ENCODE data around the gene FNIP2. TPM values are rescaled to one million over a fixed set of nuclear protein-coding genes. Genes with fewer than 3 reads are reported as not detected.

The FNIP2 gene
- total RNA-seq, 3 donors from 2014 or later = 61.8 to 94.1 (median 73.4) TPM

DNA sequence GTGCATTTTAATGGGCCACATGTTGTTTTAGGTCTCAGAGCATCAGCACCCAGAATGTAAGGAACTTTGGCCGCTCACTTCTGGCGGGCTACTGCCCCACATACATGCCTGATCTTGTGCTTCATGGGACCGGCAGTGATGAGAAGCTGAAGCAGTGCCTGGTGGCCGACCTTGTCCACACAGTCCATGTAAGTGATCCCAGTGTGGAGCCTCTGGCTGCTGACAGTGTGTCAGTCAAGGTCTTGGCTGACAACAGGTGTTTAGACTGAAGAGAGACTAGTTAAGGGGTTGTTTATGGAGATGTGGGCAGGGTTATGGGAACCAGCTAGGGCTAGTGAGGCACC lies 101.4 kb downstream of the FNIP2 start:
- Histone ChIP-seq H3K4me1 (ENCODE audit: low read depth) (no peaks in the 10 kb centered on the region), H3K9me3 (no peaks in the 10 kb centered on the region), H3K36me3 (ENCODE audit: low read depth) (peaks cover 8% of the 10 kb centered on the region), H3K4me3 (no peak overlapping the region)
- intact Hi-C loops (cut with DNase I, micrococcal nuclease) = no loop called here
- ATAC-seq (no peak), DNase-seq (no peak)
- TF ChIP-seq, protein P1, sequence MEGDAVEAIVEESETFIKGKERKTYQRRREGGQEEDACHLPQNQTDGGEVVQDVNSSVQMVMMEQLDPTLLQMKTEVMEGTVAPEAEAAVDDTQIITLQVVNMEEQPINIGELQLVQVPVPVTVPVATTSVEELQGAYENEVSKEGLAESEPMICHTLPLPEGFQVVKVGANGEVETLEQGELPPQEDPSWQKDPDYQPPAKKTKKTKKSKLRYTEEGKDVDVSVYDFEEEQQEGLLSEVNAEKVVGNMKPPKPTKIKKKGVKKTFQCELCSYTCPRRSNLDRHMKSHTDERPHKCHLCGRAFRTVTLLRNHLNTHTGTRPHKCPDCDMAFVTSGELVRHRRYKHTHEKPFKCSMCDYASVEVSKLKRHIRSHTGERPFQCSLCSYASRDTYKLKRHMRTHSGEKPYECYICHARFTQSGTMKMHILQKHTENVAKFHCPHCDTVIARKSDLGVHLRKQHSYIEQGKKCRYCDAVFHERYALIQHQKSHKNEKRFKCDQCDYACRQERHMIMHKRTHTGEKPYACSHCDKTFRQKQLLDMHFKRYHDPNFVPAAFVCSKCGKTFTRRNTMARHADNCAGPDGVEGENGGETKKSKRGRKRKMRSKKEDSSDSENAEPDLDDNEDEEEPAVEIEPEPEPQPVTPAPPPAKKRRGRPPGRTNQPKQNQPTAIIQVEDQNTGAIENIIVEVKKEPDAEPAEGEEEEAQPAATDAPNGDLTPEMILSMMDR (IDR thresholded peaks at IDR 0.05) = no peak

DNA sequence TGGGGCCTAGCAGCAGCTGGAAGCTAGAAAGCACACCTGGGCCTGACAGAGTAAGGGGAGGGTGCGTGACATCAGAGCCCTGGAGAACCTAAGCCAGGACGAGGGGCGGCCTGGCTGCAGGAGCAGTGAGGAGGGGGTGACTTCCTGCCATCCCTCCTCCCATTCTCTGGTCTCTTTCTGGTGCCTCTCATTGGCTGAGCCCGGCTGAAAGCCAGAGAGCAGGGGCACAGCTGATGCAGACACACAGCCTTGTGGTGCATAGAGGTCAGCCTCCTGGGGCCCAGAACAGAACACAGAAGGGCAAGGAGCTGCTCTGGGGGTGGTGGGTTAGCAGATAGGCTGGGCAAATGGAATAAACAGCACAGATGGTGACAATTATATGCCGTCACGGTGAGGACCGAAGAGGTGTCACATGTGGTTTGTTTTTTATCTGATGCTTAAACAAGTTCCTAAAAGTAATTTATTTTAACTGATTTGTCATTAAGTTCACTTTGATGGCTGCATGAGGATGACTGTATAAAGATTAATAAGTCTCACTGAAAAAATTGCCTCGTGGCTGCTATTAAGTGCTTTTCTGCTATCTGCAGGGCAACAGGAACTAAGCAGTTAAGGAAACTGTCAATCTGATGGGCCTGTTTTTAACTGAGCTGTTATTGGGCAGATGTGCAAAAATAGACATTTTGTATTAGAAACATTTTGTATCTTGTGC lies 102.0 kb downstream of the FNIP2 start:
- Histone ChIP-seq H3K36me3 (ENCODE audit: low read depth) (peaks cover 8% of the 10 kb centered on the region), H3K4me1 (ENCODE audit: low read depth) (no peaks in the 10 kb centered on the region), H3K9me3 (no peaks in the 10 kb centered on the region), H3K4me3 (no peak overlapping the region)
- DNase-seq (no peak), ATAC-seq (no peak)
- intact Hi-C loops (cut with DNase I, micrococcal nuclease) = no loop called here
- TF ChIP-seq, protein P1 (IDR thresholded peaks at IDR 0.05) = no peak

DNA sequence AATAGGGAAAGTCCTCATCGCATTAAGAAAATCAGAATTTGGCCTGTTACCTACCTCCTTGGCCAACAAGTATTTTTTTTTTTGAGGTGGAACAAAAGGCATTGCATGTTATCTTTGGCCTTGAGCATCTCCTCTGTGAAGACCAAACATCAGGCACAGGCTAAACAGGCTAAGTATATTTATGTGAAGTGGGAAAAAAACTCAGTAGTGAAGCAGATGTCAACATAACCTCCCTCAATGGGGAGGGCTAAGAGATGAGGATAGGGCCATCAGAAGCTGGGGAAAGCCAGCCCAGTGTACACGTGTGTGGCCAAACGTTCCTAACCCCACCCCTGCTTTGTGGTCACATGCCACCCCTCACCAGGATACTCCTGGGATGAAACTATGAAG lies 102.5 kb downstream of the FNIP2 start:
- Histone ChIP-seq H3K36me3 (ENCODE audit: low read depth) (peaks cover 8% of the 10 kb centered on the region), H3K9me3 (no peaks in the 10 kb centered on the region), H3K4me3 (no peak overlapping the region), H3K4me1 (ENCODE audit: low read depth) (no peaks in the 10 kb centered on the region)
- no peak for DNase-seq
- ATAC-seq = no peak
- intact Hi-C loops (cut with DNase I, micrococcal nuclease) = no loop called here
- TF ChIP-seq, protein P1 (IDR thresholded peaks at IDR 0.05) = no peak

DNA sequence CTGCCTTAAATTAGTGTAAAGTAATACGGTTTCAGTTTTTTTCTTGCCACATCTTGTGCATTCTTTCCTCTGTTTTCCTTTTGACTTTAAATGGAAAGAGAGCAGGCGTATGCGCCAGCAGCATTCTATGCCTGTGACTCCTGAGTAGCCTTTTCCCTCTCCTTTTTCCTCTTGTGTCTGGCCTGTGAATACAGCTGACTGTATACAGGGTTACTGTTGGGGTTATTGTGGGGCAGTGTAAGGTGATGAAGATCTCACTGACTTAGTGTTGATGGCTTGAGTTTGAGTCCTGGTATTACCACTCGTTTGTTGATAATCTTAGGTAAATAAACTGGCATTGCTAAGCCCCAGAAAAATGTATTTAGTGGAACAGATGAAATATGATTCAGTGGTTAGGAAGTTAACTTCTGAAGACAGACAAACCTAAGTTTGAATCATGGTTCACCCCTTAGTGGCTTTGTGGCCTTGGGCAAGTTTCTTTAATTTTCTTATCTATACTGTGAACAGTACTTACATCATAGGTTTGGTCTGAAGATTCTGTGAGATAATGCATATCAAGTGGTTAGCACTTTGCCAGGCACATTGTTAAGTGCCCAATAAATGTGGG lies 105.1 kb downstream of the FNIP2 start:
- H3K4me1 ChIP-seq (ENCODE audit: low read depth) = no peaks in the 10 kb centered on the region
- intact Hi-C loops (cut with DNase I, micrococcal nuclease) = no loop called here
- TF ChIP-seq, protein P1 (IDR thresholded peaks at IDR 0.05) = no peak
- no peaks in the 10 kb centered on the region for H3K9me3 ChIP-seq
- no peak for ATAC-seq
- DNase-seq = no peak
- H3K36me3 ChIP-seq (ENCODE audit: low read depth) = peaks cover 8% of the 10 kb centered on the region
- H3K4me3 ChIP-seq = no peak overlapping the region

DNA sequence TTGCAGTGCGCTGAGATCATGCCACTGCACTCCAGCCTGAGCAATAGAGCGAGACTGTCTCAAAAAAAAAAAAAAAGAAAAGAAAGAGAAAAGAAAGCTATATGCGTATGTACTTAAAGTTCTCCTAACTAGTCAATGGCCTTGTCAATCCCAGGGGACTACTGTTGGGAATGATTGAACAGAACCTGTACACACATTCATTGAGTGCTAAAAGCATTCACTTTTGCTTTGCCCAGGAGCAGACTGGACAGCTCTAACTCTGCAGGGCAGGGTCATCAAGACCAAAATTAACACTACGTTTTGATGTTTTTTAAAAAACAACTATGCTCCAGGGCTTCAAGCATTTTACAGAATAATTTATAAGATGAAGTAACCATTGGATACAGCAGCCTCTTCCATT lies 106.2 kb downstream of the FNIP2 start:
- TF ChIP-seq, protein P1 (IDR thresholded peaks at IDR 0.05) = no peak
- H3K36me3 ChIP-seq (ENCODE audit: low read depth) = no peaks in the 10 kb centered on the region
- no peaks in the 10 kb centered on the region for H3K4me1 ChIP-seq (ENCODE audit: low read depth)
- intact Hi-C loops (cut with DNase I, micrococcal nuclease) = no loop called here
- ATAC-seq (no peak), DNase-seq (no peak)
- peaks cover 3% of the 10 kb centered on the region for H3K9me3 ChIP-seq
- no peak overlapping the region for H3K4me3 ChIP-seq
